HG02623 (cell line): ENCODE measurements around the gene SOX2.

ENCODE experiments used
- ATAC-seq: cut with Tn5 transposase; IDR thresholded peaks from one replicate; pipeline ENCODE4 v1.9.1; 2021; ENCODE audit warnings: moderate library complexity; ENCODE audit not compliant: unreplicated experiment

SOX2 gene

GRCh38 chr3:181711325-181712135 is at the start of gene SOX2:
SOX2 (plus strand) TSS chr3:181711925; CDS start chr3:181712361, 436 bp downstream.
- no peak for ATAC-seq

DNA sequence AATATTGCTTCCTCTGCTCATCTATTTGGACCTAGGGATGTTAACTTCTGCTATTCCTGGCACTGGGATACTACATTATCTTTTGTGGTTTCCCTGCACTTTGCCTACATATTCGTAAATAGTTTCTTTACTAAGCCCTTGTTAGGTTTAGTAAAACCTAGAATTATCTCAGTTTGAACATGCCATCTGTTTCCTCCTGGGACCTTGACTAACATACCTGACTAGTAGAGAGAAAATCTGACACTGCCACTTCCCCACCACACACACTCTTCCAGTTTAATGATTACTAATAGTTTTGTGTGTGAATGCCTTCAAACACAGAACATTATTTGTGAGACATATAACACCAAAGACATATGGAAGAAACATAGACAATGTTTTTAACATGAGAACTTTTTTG is 28.2 kb upstream of the SOX2 start:
- no peak for ATAC-seq

- ATAC-seq = no peak
Observed at GRCh38 chr3:181687190-181687589, 24.5 kb upstream of the SOX2 start.

DNA sequence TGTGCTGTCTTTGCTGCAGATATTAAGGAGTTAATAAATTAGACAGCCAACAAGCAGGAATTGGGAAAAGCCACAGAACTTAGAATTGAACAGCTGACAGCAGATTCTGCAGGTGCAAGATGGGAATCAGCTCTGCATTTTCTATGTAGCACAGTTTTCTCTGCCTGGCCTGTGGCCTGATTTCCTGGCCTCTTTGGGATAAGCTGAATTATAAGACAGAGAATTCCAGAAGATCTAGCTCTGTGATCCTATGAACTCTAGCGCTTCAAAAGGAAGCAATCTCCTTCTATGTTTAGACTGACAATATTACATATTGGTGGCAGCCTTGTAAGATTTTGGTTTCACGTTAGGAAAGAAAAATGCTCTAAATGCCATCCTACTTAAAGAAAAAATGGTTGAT is 24.0 kb upstream of the SOX2 start:
- no peak for ATAC-seq

GRCh38 chr3:181689546-181689945 is 22.2 kb upstream of the SOX2 start:
- ATAC-seq = no peak

GRCh38 chr3:181690769-181691168 is 21.0 kb upstream of the SOX2 start:
- ATAC-seq = no peak

- ATAC-seq = no peak
Observed at GRCh38 chr3:181691901-181692300, 19.8 kb upstream of the SOX2 start.

- no peak for ATAC-seq
Observed at GRCh38 chr3:181692311-181693145, 19.2 kb upstream of the SOX2 start.

- ATAC-seq = no peak
Observed at GRCh38 chr3:181693280-181693679, 18.4 kb upstream of the SOX2 start.

GRCh38 chr3:181694805-181695660 is 16.7 kb upstream of the SOX2 start:
- ATAC-seq = no peak

DNA sequence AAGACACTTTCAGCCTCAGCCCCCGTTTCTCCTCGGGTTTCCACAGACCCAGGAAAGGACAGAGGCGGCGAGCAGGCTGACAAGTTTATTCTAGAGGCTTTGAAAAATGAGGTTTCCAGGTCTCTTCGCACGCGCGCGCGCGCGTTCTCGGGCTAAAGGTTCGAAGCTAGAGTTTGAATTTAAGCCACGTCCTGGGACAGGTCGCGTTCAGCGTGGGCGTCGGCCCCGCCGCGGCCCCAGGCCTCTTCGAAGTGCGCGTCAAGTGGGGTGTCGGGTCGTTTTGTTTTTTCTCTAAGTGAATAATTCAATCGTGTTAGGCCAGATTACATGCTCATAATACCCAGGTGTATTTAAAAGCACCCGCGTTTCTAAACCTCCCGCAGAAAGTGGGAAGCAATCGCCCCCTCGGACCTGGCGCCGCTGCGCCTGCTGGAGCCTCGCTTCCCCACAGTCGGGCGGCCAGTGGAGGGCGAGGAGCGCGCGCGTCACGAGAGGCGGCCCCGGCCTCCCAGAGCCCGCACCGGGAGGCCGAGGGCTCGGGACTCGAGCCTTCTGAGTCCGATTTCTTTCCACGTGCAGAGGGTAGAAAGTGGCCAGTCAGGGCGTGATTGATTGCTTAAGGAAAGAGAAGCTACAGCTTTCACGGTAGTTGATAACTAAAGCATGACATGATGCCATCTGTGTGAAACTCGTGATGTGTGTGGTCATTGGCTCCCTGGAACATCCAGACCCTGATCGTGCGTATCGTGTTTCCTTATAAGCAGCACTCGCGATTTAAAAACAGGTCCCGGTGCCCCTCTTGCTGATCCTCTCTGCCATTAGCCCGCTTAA is 15.8 kb upstream of the SOX2 start:
- no peak for ATAC-seq

DNA sequence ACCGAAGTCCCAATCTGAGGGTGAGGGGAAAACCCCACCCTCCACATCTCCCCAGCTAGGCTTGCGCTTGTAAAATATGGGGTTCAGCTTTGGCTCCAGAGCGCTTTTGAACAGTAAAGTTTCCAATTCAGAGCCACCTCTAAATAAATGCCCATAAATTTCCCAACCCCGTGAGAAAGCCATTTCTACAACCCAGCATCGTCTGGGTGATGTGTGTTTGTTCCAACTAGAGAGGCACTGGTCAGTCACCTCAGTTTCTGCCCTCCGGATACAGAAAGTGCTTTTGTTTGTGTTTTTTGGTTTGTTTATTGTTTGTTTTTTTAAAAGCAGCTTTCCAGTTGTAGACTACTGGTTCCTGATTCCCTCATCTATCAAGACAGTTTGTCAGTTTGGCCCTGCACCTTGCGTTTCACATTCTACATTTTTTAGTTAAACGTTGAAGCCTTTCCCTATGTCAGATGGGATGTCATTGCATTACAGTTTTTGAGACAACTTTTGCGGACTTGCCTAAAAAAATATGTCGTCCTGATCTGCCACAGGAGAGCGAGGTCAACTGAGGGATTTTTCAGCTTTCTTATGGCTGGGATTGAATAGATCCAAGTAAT is 15.0 kb upstream of the SOX2 start:
- ATAC-seq = no peak

GRCh38 chr3:181698263-181698954 is 13.3 kb upstream of the SOX2 start:
- ATAC-seq = no peak

- no peak for ATAC-seq
Observed at GRCh38 chr3:181699171-181699903, 12.4 kb upstream of the SOX2 start.

- peak; percentile 59 for ATAC-seq
Observed at GRCh38 chr3:181700168-181701087, 11.3 kb upstream of the SOX2 start.

GRCh38 chr3:181701096-181701495 is 10.6 kb upstream of the SOX2 start:
- ATAC-seq = no peak

GRCh38 chr3:181703601-181704420 is 7.9 kb upstream of the SOX2 start:
- no peak for ATAC-seq
